HEK293T (cell line): ENCODE data around the gene TLN1.

ENCODE experiments used
- ELF4 ChIP-seq: fragments of 450-650 bp; IDR thresholded peaks from 2 replicates; pipeline ENCODE4 v1.6.1; 2017; ENCODE audit warnings: antibody characterized with exemption
- FOXK2 ChIP-seq: fragments of 450-650 bp; IDR thresholded peaks from 2 replicates; pipeline ENCODE4 v1.6.1; 2016; ENCODE audit warnings: mild to moderate bottlenecking
- FOXM1 ChIP-seq: fragments of 450-650 bp; IDR thresholded peaks from 2 replicates; pipeline ENCODE4 v1.6.1; 2017; ENCODE audit warnings: mild to moderate bottlenecking, borderline replicate concordance
- SP1 ChIP-seq: fragments of 450-650 bp; IDR thresholded peaks from 2 replicates; pipeline ENCODE4 v1.6.1; 2017
- ZNF384 ChIP-seq: fragments of 450-650 bp; IDR thresholded peaks from 2 replicates; pipeline ENCODE4 v1.6.1; 2016

DNA sequence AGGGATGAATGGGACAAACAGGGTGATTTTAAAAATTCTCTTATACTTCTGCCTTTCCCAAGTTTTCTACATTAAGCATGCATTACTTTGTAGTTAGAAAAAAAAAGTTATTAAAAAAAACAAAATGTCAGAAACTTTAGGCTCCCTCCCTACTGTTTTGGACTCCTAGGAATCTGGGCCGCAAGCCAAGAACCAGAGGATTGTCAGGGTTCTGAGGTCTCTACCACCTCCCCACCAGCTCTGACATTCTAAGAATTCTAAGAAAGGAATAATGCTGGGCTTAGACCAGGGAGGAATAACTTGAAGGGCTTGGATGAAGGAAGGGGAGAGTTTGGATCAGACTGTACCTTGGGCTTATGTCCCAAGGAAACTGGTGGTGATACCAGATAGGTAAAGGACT is 66.0 kb downstream of the TLN1 start:
- TF ChIP-seq SP1 (no peak), FOXM1 (no peak), FOXK2 (no peak), ZNF384 (no peak), ELF4 (no peak)
